ENCODE results near the gene GSTP1. TPM values are rescaled to one million over a fixed set of nuclear protein-coding genes. Genes with fewer than 3 reads are reported as not detected.

Gene GSTP1
- total RNA-seq, 1 donor from 2014 or later, result 978 TPM

- Mint-ChIP-seq H3K36me3 (ENCODE audit: insufficient read depth) (peaks cover 5% of the 10 kb centered on the region), H3K4me1 (ENCODE audit: low read depth) (peaks cover 14% of the 10 kb centered on the region), H3K27me3 (peaks cover 6% of the 10 kb centered on the region), H3K27ac (no peak overlapping the region), H3K4me3 (ENCODE audit: low read depth) (peak overlapping the region; percentile 52), H3K9me3 (ENCODE audit: low read depth) (peaks cover 5% of the 10 kb centered on the region)
- no peak for DNase-seq (ENCODE audit: low spot score, unreplicated experiment)
- TF ChIP-seq, protein P1, sequence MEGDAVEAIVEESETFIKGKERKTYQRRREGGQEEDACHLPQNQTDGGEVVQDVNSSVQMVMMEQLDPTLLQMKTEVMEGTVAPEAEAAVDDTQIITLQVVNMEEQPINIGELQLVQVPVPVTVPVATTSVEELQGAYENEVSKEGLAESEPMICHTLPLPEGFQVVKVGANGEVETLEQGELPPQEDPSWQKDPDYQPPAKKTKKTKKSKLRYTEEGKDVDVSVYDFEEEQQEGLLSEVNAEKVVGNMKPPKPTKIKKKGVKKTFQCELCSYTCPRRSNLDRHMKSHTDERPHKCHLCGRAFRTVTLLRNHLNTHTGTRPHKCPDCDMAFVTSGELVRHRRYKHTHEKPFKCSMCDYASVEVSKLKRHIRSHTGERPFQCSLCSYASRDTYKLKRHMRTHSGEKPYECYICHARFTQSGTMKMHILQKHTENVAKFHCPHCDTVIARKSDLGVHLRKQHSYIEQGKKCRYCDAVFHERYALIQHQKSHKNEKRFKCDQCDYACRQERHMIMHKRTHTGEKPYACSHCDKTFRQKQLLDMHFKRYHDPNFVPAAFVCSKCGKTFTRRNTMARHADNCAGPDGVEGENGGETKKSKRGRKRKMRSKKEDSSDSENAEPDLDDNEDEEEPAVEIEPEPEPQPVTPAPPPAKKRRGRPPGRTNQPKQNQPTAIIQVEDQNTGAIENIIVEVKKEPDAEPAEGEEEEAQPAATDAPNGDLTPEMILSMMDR (IDR thresholded peaks at IDR 0.05; ENCODE audit: unreplicated experiment), result no peak
Measured at GRCh38 chr11:67605231-67606011, 21.8 kb downstream of the GSTP1 start.

GRCh38 chr11:67606093-67606491 lies 22.5 kb downstream of the GSTP1 start:
- Mint-ChIP-seq H3K27ac (no peak overlapping the region), H3K4me1 (ENCODE audit: low read depth) (peaks cover 14% of the 10 kb centered on the region), H3K4me3 (ENCODE audit: low read depth) (peak overlapping the region; percentile 90), H3K27me3 (peaks cover 6% of the 10 kb centered on the region), H3K9me3 (ENCODE audit: low read depth) (peaks cover 5% of the 10 kb centered on the region), H3K36me3 (ENCODE audit: insufficient read depth) (peaks cover 5% of the 10 kb centered on the region)
- TF ChIP-seq, protein P1 (IDR thresholded peaks at IDR 0.05; ENCODE audit: unreplicated experiment), result no peak
- DNase-seq (ENCODE audit: low spot score, unreplicated experiment), result no peak

GRCh38 chr11:67606492-67607295 lies 23.1 kb downstream of the GSTP1 start, which contains the start of gene NDUFV1:
Gene NDUFV1 (plus strand): TSS chr11:67606936. CDS start chr11:67607005, 69 bp downstream.
- H3K36me3 Mint-ChIP-seq (ENCODE audit: insufficient read depth), result peaks cover 5% of the 10 kb centered on the region
- H3K27me3 Mint-ChIP-seq, result peaks cover 6% of the 10 kb centered on the region
- peaks cover 5% of the 10 kb centered on the region for H3K9me3 Mint-ChIP-seq (ENCODE audit: low read depth)
- DNase-seq (ENCODE audit: low spot score, unreplicated experiment), result peak; percentile 95
- TF ChIP-seq, protein P1 (IDR thresholded peaks at IDR 0.05; ENCODE audit: unreplicated experiment), result peak; percentile 63
- H3K4me1 Mint-ChIP-seq (ENCODE audit: low read depth), result peaks cover 14% of the 10 kb centered on the region
- H3K27ac Mint-ChIP-seq, result peak within 1 kb of the TSS; percentile 82
- peak within 1 kb of the TSS; percentile 90 for H3K4me3 Mint-ChIP-seq (ENCODE audit: low read depth)

DNA sequence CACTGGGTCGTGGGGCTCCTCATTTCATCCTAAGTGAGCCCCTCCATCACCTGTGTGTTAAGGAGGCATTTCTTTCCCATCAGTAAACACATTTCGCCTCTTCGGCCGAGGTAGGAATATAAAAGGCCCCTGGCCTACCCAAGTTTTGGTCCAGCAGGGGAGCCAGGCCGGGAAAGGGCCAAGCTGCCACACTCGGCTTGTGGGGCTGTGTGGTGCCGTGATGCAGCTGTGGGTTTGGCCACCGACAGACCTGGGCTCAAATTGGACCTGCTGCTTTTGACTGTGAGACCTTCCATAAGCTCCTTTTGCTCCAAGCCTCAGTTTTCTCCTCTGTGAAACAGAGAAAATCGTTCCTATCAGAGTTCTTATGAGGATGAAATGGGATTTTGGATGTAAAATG lies 23.9 kb downstream of the GSTP1 start:
- Mint-ChIP-seq H3K4me1 (ENCODE audit: low read depth) (peaks cover 14% of the 10 kb centered on the region), H3K4me3 (ENCODE audit: low read depth) (peak overlapping the region; percentile 90), H3K27ac (peak overlapping the region; percentile 82), H3K27me3 (peaks cover 6% of the 10 kb centered on the region), H3K36me3 (ENCODE audit: insufficient read depth) (peaks cover 5% of the 10 kb centered on the region), H3K9me3 (ENCODE audit: low read depth) (peaks cover 5% of the 10 kb centered on the region)
- TF ChIP-seq, protein P1 (IDR thresholded peaks at IDR 0.05; ENCODE audit: unreplicated experiment), result no peak
- DNase-seq (ENCODE audit: low spot score, unreplicated experiment), result no peak

- Mint-ChIP-seq H3K9me3 (ENCODE audit: low read depth) (no peaks in the 10 kb centered on the region), H3K4me1 (ENCODE audit: low read depth) (peaks cover 14% of the 10 kb centered on the region), H3K27me3 (peaks cover 6% of the 10 kb centered on the region), H3K4me3 (ENCODE audit: low read depth) (peak overlapping the region; percentile 90), H3K36me3 (ENCODE audit: insufficient read depth) (peaks cover 5% of the 10 kb centered on the region), H3K27ac (no peak overlapping the region)
- TF ChIP-seq, protein P1 (IDR thresholded peaks at IDR 0.05; ENCODE audit: unreplicated experiment), result no peak
- DNase-seq (ENCODE audit: low spot score, unreplicated experiment), result no peak
Measured at GRCh38 chr11:67608486-67608885, 24.9 kb downstream of the GSTP1 start.

Measured in progenitor cell of endocrine pancreas (in vitro differentiated cells).